Tibial artery (tissue), 4 donors: ENCODE data around the gene DHRS9.

Source experiments
- DNase-seq, 2 donors: peaks; one replicate each; pipeline ENCODE4 v3.0.0-alpha.2; 2019
- H3K27ac ChIP-seq, 2 donors: fragments of 200-600 bp; sonication (generic) in 1 of 2; 1 replicate in 1 of 2; 2 replicates in 1 of 2; pipeline ENCODE4 v1.5.1; 2018 to 2019; ENCODE audit warnings: mild to moderate bottlenecking in 1 of 2
- H3K27me3 ChIP-seq, 2 donors: fragments of 200-600 bp; sonication (generic) in 1 of 2; one replicate each; pipeline versions ENCODE4 v1.5.1 to v1.6.0; 2016 to 2019
- H3K36me3 ChIP-seq, 3 donors: fragments of 200-600 bp; sonication (generic) in 2 of 3; one replicate each; pipeline ENCODE4 v1.5.1; 2016 to 2019; ENCODE audit warnings: mild to moderate bottlenecking in 2 of 3
- H3K4me1 ChIP-seq, 4 donors: fragments of 200-600 bp; sonication (generic) in 2 of 4; 1 replicate in 3 of 4; 2 replicates in 1 of 4; pipeline ENCODE4 v1.5.1; 2016 to 2019
- H3K4me3 ChIP-seq, 2 donors: fragments of 200-600 bp; sonication (generic) in 1 of 2; 1 replicate in 1 of 2; 2 replicates in 1 of 2; pipeline ENCODE4 v1.5.1; 2018 to 2019; ENCODE audit warnings: mild to moderate bottlenecking in 2 of 2
- H3K9me3 ChIP-seq, 3 donors: fragments of 200-600 bp; sonication (generic) in 1 of 3; one replicate each; pipeline ENCODE4 v1.5.1; 2016 to 2019
- CTCF ChIP-seq, 2 experiments: fragments of 200-600 bp in 1 of 2; fragments of 450-650 bp in 1 of 2; IDR thresholded peaks; one replicate each; pipeline ENCODE4 v1.5.1; 2017 to 2019; ENCODE audit warnings: antibody characterized with exemption in 2 of 2, mild to moderate bottlenecking in 1 of 2, moderate library complexity in 1 of 2
- intact Hi-C: fragments of 100-400 bp; cut with DNase I; formaldehyde crosslinking; loops from one replicate; pipeline ENCODE4 v1.15.0; 2023; ENCODE audit warnings: low total_unique reads

The DHRS9 gene

GRCh38 chr2:169109502-169110409, 40.4 kb downstream of the DHRS9 start:
- DNase-seq: peak; percentile 48 to 71
- H3K36me3 ChIP-seq: no peaks in the 10 kb centered on the region
- H3K4me1 ChIP-seq: peaks cover 0 to 3% (median 0%) of the 10 kb centered on the region in 4 donors
- intact Hi-C loops: no loop called here
- H3K9me3 ChIP-seq: no peaks in the 10 kb centered on the region
- no peak overlapping the region for H3K27ac ChIP-seq
- no peak overlapping the region for H3K4me3 ChIP-seq
- peak; percentile 54 to 67 for TF ChIP-seq CTCF (IDR thresholded peaks at IDR 0.05)
- H3K27me3 ChIP-seq: peaks cover 0 to 5% of the 10 kb centered on the region in 2 donors

- no peak for DNase-seq
- Histone ChIP-seq H3K4me1 (peaks cover 0 to 3% (median 0%) of the 10 kb centered on the region in 4 donors), H3K36me3 (no peaks in the 10 kb centered on the region), H3K27me3 (peaks cover 0 to 5% of the 10 kb centered on the region in 2 donors), H3K4me3 (no peak overlapping the region), H3K9me3 (no peaks in the 10 kb centered on the region), H3K27ac (no peak overlapping the region)
- no peak for TF ChIP-seq CTCF (IDR thresholded peaks at IDR 0.05)
- intact Hi-C loops: no loop called here
These were observed 41.1 kb downstream of the DHRS9 start for GRCh38 chr2:169110419-169110818.

DNA sequence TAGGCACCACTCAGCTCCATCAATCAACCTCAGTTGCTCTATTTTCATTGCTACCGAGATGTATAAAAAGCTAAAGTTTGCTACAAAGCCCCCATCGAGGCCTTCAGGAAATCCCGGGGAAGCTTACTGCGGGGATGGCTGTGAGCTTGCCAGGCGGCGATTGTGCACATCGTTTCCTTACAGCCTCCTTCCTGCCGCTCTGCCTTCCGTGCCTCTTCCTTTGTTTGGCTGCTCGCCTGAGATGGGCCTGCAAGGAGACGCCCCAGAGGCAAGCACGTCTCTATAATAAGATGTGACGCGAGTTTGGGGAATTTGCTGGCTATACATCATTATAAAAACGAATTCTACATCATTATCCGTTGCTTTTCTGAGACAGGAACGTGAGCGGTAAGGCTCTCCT, 41.6 kb downstream of the DHRS9 start:
- DNase-seq: no peak
- H3K4me1 ChIP-seq: peaks cover 0 to 3% (median 0%) of the 10 kb centered on the region in 4 donors
- TF ChIP-seq CTCF (IDR thresholded peaks at IDR 0.05): no peak
- no peak overlapping the region for H3K4me3 ChIP-seq
- H3K36me3 ChIP-seq: no peaks in the 10 kb centered on the region
- intact Hi-C loops: no loop called here
- H3K9me3 ChIP-seq: no peaks in the 10 kb centered on the region
- H3K27ac ChIP-seq: no peak overlapping the region
- H3K27me3 ChIP-seq: peaks cover 0 to 5% of the 10 kb centered on the region in 2 donors

- no peak overlapping the region for H3K4me3 ChIP-seq
- no peaks in the 10 kb centered on the region for H3K36me3 ChIP-seq
- H3K9me3 ChIP-seq: no peaks in the 10 kb centered on the region
- H3K27ac ChIP-seq: no peak overlapping the region
- peaks cover 0 to 2% of the 10 kb centered on the region in 2 donors for H3K27me3 ChIP-seq
- no peak for DNase-seq
- no peak for TF ChIP-seq CTCF (IDR thresholded peaks at IDR 0.05)
- H3K4me1 ChIP-seq: peaks cover 0 to 3% (median 0%) of the 10 kb centered on the region in 4 donors
- intact Hi-C loops: no loop called here
These were observed 43.5 kb downstream of the DHRS9 start for GRCh38 chr2:169112841-169113240.

GRCh38 chr2:169114056-169114455, 44.7 kb downstream of the DHRS9 start:
- H3K27ac ChIP-seq: no peak overlapping the region
- peaks cover 0 to 3% (median 0%) of the 10 kb centered on the region in 4 donors for H3K4me1 ChIP-seq
- TF ChIP-seq CTCF (IDR thresholded peaks at IDR 0.05): no peak
- DNase-seq: no peak
- H3K27me3 ChIP-seq: peaks cover 0 to 2% of the 10 kb centered on the region in 2 donors
- H3K9me3 ChIP-seq: no peaks in the 10 kb centered on the region
- no peak overlapping the region for H3K4me3 ChIP-seq
- intact Hi-C loops: no loop called here
- no peaks in the 10 kb centered on the region for H3K36me3 ChIP-seq
